ENCODE results near the gene KIF5C.
A peak's percentile ranks its signal among the peaks of the same experiment; 100 is the strongest.

Gene KIF5C

DNA sequence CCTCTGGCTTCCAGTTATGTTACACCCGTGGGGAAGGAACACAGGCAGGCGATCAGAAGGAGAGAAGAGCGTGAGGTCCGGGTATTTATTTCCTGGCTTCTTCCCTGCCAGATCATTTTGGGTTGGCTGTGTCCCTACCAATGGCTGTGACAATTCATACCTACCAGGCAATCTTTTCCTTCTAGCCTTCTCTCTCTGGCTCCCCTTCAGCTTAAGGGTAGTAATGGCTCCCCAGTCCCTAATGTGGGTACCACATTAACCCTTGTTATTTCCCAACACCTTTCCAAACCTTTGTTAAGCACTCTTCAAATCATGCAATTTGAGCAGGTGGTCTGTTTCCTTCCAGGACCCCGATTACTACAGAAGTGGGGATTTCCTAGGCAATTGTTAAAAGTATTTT, 84.7 kb downstream of the KIF5C start:
- Histone ChIP-seq H3K27ac (no peak overlapping the region), H3K36me3 (no peaks in the 10 kb centered on the region), H3K4me3 (ENCODE audit: low read depth in 1 of 2, low read length in 1 of 2) (no peak overlapping the region), H3K27me3 (no peaks in the 10 kb centered on the region), H3K4me1 (ENCODE audit: control insufficient read depth in 1 of 2, insufficient read depth in 1 of 2, low read depth in 1 of 2, low read length in 1 of 2) (peaks cover 0 to 3% of the 10 kb centered on the region in 2 experiments), H3K9me3 (no peaks in the 10 kb centered on the region)
- TF ChIP-seq, protein P1, sequence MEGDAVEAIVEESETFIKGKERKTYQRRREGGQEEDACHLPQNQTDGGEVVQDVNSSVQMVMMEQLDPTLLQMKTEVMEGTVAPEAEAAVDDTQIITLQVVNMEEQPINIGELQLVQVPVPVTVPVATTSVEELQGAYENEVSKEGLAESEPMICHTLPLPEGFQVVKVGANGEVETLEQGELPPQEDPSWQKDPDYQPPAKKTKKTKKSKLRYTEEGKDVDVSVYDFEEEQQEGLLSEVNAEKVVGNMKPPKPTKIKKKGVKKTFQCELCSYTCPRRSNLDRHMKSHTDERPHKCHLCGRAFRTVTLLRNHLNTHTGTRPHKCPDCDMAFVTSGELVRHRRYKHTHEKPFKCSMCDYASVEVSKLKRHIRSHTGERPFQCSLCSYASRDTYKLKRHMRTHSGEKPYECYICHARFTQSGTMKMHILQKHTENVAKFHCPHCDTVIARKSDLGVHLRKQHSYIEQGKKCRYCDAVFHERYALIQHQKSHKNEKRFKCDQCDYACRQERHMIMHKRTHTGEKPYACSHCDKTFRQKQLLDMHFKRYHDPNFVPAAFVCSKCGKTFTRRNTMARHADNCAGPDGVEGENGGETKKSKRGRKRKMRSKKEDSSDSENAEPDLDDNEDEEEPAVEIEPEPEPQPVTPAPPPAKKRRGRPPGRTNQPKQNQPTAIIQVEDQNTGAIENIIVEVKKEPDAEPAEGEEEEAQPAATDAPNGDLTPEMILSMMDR (IDR thresholded peaks at IDR 0.05): no peak

DNA sequence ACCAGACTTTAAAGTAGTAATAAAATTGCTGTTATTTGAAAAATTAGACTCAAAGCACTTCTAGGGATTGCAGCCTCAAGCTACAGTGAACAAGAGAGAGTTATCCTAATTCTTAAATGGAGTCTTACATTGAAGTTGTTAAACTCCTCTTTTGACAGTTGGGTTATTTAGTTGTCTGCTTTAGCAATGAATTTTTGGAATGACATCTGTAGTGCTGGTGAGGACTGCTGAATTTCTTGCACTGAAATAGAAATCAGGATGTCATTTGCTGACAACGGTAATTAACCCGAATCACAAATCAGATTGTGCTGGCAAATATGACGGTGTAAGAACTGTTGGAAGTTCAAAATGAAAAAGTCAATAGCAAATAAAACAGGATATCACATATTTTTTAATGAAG, 85.5 kb downstream of the KIF5C start:
- TF ChIP-seq, protein P1 (IDR thresholded peaks at IDR 0.05): no peak
- peaks cover 7 to 11% of the 10 kb centered on the region in 2 experiments for H3K4me1 ChIP-seq (ENCODE audit: control insufficient read depth in 1 of 2, insufficient read depth in 1 of 2, low read depth in 1 of 2, low read length in 1 of 2)
- H3K27me3 ChIP-seq: no peaks in the 10 kb centered on the region
- no peaks in the 10 kb centered on the region for H3K9me3 ChIP-seq
- no peak overlapping the region for H3K27ac ChIP-seq
- no peak overlapping the region for H3K4me3 ChIP-seq (ENCODE audit: low read depth in 1 of 2, low read length in 1 of 2)
- no peaks in the 10 kb centered on the region for H3K36me3 ChIP-seq

DNA sequence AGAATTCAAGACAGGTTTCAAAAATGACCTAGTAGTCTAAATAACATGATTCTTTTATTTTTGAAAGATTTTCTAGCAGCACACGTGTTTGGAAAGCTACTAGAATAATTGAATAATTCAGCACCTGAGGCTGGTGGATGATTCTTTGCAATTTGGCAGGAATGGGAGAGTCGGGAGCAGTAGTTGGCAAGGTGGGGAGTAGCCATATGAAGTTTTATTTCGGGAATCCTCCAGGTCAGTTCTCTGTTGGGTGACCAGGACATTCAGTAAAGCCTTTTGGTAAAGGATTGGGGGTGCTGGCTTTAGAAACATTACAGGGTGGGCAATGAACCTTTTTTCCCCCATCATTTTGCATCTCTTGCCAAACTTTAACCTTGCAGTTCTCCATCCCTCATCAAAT, 88.4 kb downstream of the KIF5C start:
- H3K4me3 ChIP-seq (ENCODE audit: low read depth in 1 of 2, low read length in 1 of 2): no peak overlapping the region
- H3K4me1 ChIP-seq (ENCODE audit: control insufficient read depth in 1 of 2, insufficient read depth in 1 of 2, low read depth in 1 of 2, low read length in 1 of 2): peaks cover 36 to 40% of the 10 kb centered on the region in 2 experiments
- no peak overlapping the region for H3K27ac ChIP-seq
- no peaks in the 10 kb centered on the region for H3K9me3 ChIP-seq
- no peaks in the 10 kb centered on the region for H3K27me3 ChIP-seq
- TF ChIP-seq, protein P1 (IDR thresholded peaks at IDR 0.05): no peak
- H3K36me3 ChIP-seq: no peaks in the 10 kb centered on the region

DNA sequence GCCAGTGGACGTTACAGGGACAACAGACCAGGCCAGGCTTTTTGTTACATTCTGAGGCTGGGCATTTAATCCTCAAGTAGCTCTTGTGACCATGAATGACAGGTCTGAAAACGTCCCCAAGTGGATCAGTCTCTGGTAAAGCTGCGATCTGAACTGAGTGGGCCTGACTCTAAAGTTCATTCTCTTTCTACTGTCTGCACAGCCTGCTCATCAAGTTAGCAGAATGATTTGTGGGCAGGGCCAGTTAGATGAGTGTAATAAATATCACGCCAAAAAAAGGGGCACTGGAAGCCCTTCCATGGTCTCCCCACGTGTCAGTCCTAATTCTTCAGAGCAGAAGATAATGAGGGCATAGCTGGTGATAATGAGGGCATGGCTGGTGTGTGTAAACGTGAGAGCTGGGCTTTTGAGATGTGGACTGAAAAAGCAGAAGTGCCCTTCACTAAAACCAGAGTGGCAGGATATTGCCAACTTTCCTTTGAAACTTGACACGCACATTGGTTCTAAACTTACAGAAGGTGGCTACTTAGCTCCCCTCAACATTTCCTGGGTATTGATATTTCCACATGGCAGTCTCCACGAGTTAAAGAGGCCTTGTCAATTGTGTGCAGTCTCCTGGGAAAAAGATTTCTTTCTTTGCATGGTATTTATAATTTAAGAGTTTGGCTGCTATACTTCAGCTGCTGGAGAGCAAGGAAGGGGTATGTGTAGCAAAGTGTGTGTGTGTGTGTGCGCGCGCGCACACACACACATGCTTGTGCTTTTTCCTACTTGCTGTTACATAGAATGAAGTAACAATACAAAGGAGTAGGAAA, 90.8 kb downstream of the KIF5C start:
- Histone ChIP-seq H3K36me3 (no peaks in the 10 kb centered on the region), H3K9me3 (no peaks in the 10 kb centered on the region), H3K4me3 (ENCODE audit: low read depth in 1 of 2, low read length in 1 of 2) (peak overlapping the region in 1 of 2 experiments; percentile 20), H3K27me3 (no peaks in the 10 kb centered on the region), H3K27ac (peak overlapping the region; percentile 83), H3K4me1 (ENCODE audit: control insufficient read depth in 1 of 2, insufficient read depth in 1 of 2, low read depth in 1 of 2, low read length in 1 of 2) (peaks cover 42 to 52% of the 10 kb centered on the region in 2 experiments)
- TF ChIP-seq, protein P1 (IDR thresholded peaks at IDR 0.05): no peak

DNA sequence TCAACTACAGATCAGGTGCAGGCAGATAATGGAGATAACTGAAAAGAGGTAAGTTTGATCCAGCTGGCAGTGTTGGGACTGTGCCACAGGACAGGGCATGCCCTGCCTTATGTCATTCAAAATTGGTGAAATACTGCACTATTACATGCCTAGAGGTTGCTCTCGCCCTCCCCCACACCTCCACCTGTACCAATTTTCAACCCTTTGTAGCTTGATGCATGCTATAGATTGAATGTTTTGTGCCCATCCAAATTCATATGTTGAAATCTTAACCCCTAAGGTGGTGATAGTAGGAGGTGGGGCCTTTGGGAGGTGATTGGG, 91.4 kb downstream of the KIF5C start:
- TF ChIP-seq, protein P1 (IDR thresholded peaks at IDR 0.05): no peak
- H3K4me1 ChIP-seq (ENCODE audit: control insufficient read depth in 1 of 2, insufficient read depth in 1 of 2, low read depth in 1 of 2, low read length in 1 of 2): peaks cover 48 to 58% of the 10 kb centered on the region in 2 experiments
- H3K36me3 ChIP-seq: no peaks in the 10 kb centered on the region
- no peaks in the 10 kb centered on the region for H3K27me3 ChIP-seq
- peak overlapping the region in 1 of 2 experiments; percentile 20 for H3K4me3 ChIP-seq (ENCODE audit: low read depth in 1 of 2, low read length in 1 of 2)
- H3K27ac ChIP-seq: peak overlapping the region; percentile 83
- H3K9me3 ChIP-seq: no peaks in the 10 kb centered on the region

Data from neutrophil (primary cell).